ENCODE data around the gene HABP4.

DNA sequence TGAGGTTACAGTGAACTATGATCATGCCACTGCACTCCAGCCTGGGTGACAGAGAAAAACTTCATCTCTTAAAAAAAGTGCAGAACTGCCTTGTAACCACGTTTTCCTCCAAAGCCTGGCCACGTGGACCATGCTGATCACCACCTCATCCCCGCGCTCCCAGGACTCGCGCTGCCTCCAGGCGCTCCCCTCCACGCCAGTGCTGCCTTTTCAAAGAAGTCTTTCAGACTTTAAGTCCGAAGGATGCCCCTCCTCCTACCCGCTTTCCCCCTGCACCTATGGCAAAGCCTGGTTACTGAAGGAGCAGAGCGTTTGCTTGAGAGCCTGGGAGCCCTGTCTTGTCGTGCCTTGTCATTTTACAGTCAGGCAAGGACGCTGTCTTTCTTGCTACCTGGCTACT, 43.8 kb downstream of the HABP4 start:
- TF ChIP-seq CTCF (conservative IDR thresholded peaks at IDR 0.05 in 1 of 2, IDR thresholded peaks at IDR 0.05 in 1 of 2; ENCODE audit: extremely low read depth in 1 of 2, insufficient read depth in 1 of 2, low read depth in 1 of 2, low read length in 2 of 2) (no peak), EZH2 (IDR thresholded peaks at IDR 0.05; ENCODE audit: borderline replicate concordance, low read length) (no peak)

All from mammary epithelial cell (primary cell).